Sigmoid colon (tissue), 4 donors: Measurements from ENCODE around the gene MLLT10.

Experiments
- POLR2A ChIP-seq, 2 donors: fragments of 450-650 bp; IDR thresholded peaks; one replicate each; pipeline ENCODE4 v1.6.1; 2016; ENCODE audit warnings: antibody characterized with exemption in 2 of 2, mild to moderate bottlenecking in 2 of 2, moderate library complexity in 2 of 2
- POLR2AphosphoS5 ChIP-seq, 4 donors: sonication (generic); formaldehyde crosslinking; IDR thresholded peaks; one replicate each; pipeline ENCODE4 v1.6.1; 2017; ENCODE audit warnings: antibody characterized with exemption in 4 of 4
- TF ChIP-seq, protein P1 (sequence below), 4 experiments: fragments of 450-650 bp in 3 of 4; fragments of 200-600 bp in 1 of 4; IDR thresholded peaks; one replicate each; pipeline ENCODE4 v1.5.1; 2016 to 2019; ENCODE audit warnings: antibody characterized with exemption in 4 of 4, mild to moderate bottlenecking in 3 of 4, moderate library complexity in 2 of 4

DNA sequence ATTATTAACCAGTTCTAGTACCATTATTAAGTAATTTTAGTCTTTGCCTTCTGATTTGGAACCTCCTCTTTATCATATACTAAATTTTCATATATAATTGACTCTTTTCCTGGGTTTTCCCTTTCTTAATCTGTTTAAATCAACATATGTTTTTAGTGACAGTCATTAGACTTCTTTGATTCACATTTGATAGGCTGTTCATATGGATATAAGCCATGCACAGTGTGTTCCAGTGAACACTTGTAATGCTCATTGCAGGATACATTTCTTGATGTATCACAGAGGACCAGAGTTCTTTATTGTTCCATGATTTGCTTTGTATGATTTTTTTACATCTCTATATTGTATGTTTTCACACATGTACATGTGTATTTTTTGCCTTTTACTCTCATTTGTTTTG, 114.0 kb downstream of the MLLT10 start:
- TF ChIP-seq, protein P1, sequence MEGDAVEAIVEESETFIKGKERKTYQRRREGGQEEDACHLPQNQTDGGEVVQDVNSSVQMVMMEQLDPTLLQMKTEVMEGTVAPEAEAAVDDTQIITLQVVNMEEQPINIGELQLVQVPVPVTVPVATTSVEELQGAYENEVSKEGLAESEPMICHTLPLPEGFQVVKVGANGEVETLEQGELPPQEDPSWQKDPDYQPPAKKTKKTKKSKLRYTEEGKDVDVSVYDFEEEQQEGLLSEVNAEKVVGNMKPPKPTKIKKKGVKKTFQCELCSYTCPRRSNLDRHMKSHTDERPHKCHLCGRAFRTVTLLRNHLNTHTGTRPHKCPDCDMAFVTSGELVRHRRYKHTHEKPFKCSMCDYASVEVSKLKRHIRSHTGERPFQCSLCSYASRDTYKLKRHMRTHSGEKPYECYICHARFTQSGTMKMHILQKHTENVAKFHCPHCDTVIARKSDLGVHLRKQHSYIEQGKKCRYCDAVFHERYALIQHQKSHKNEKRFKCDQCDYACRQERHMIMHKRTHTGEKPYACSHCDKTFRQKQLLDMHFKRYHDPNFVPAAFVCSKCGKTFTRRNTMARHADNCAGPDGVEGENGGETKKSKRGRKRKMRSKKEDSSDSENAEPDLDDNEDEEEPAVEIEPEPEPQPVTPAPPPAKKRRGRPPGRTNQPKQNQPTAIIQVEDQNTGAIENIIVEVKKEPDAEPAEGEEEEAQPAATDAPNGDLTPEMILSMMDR (IDR thresholded peaks at IDR 0.05), result no peak
- TF ChIP-seq POLR2A (IDR thresholded peaks at IDR 0.05) (no peak), POLR2AphosphoS5 (IDR thresholded peaks at IDR 0.05) (no peak)
